OCI-LY7 (cell line): ENCODE measurements around the gene PRKCA. TPM values are rescaled to one million over a fixed set of nuclear protein-coding genes. Genes with fewer than 3 reads are reported as not detected.

Source experiments
- BruUV-seq: library from RNA; stranded (reverse); fragments of 400-500 nt; replicated peaks from 2 replicates; lab custom pipeline; 2021; lab: Mats Ljungman, UMichigan
- CTCF ChIA-PET: fragments of 300-600 bp; sonication (Branson Sonifier 250); formaldehyde crosslinking; loops from one replicate; lab custom pipeline; 2022; ENCODE audit warnings: antibody characterized with exemption; ENCODE audit not compliant: unreplicated experiment; lab: Charles Lee
- POLR2A ChIA-PET: fragments of 300-600 bp; sonication (Branson Sonifier 250); formaldehyde crosslinking; loops from one replicate; lab custom pipeline; 2022; ENCODE audit warnings: antibody characterized with exemption; lab: Charles Lee
- DNase-seq: peaks from one replicate; pipeline ENCODE4 v3.0.0-alpha.2; 2015; ENCODE audit warnings: low spot score
- H2AFZ ChIP-seq: fragments of 200-600 bp; sonication (generic), shearing (Covaris generic); 2 replicates; pipeline ENCODE4 v1.6.1; 2014; ENCODE audit warnings: mild to moderate bottlenecking, antibody characterized with exemption, low read length, moderate library complexity
- H3K27ac ChIP-seq: fragments of 200-600 bp; sonication (generic); 2 replicates; pipeline ENCODE4 v1.5.1; 2014; ENCODE audit warnings: mixed run types, low read depth, mild to moderate bottlenecking, moderate library complexity, low read length, inconsistent platforms; ENCODE audit not compliant: poor library complexity, severe bottlenecking
- H3K36me3 ChIP-seq: fragments of 200-600 bp; sonication (generic); 2 replicates; pipeline ENCODE4 v1.6.1; 2014; ENCODE audit warnings: mild to moderate bottlenecking, antibody characterized with exemption, low read length, moderate library complexity, mixed read lengths; ENCODE audit not compliant: insufficient read depth
- H3K4me1 ChIP-seq: fragments of 200-600 bp; sonication (generic); 2 replicates; pipeline ENCODE4 v1.5.1; 2014; ENCODE audit warnings: mild to moderate bottlenecking, low read length; ENCODE audit not compliant: insufficient read depth, poor library complexity, severe bottlenecking
- H3K4me2 ChIP-seq: fragments of 200-600 bp; sonication (generic); 2 replicates; pipeline ENCODE4 v1.6.1; 2014; ENCODE audit warnings: mild to moderate bottlenecking, low read length
- H3K4me3 ChIP-seq: fragments of 200-600 bp; sonication (generic); 2 replicates; pipeline ENCODE4 v1.5.1; 2014; ENCODE audit warnings: mild to moderate bottlenecking, low read depth, low read length; ENCODE audit not compliant: poor library complexity, severe bottlenecking
- H3K79me2 ChIP-seq: fragments of 200-600 bp; sonication (generic); 2 replicates; pipeline ENCODE4 v1.6.1; 2016; ENCODE audit warnings: low read depth, mild to moderate bottlenecking, low read length, moderate library complexity, mixed read lengths; ENCODE audit not compliant: insufficient read depth
- H3K9me2 ChIP-seq: fragments of 200-600 bp; sonication (generic); 2 replicates; pipeline ENCODE4 v1.6.1; 2016; ENCODE audit warnings: mild to moderate bottlenecking, low read length, mixed read lengths; ENCODE audit not compliant: insufficient read depth
- H3K9me3 ChIP-seq: fragments of 200-600 bp; sonication (generic); 2 replicates; pipeline ENCODE4 v1.6.1; 2014; ENCODE audit warnings: mild to moderate bottlenecking, mixed run types, low read length, mixed read lengths
- H4K20me1 ChIP-seq: fragments of 200-600 bp; sonication (generic); 2 replicates; pipeline ENCODE4 v1.6.1; 2014; ENCODE audit warnings: mild to moderate bottlenecking, antibody characterized with exemption, low read length, moderate library complexity, mixed read lengths; ENCODE audit not compliant: insufficient read depth
- CTCF ChIP-seq: fragments of 200-600 bp; sonication (generic); conservative IDR thresholded peaks from 2 replicates; pipeline ENCODE4 v1.5.1; 2014; ENCODE audit warnings: mild to moderate bottlenecking, antibody characterized with exemption, low read length, moderate library complexity, mixed read lengths
- EZH2phosphoT487 ChIP-seq: fragments of 200-600 bp; sonication (generic); IDR thresholded peaks from 2 replicates; pipeline ENCODE4 v1.6.1; 2018; ENCODE audit warnings: low read depth, borderline replicate concordance, mild to moderate bottlenecking, mixed run types, antibody characterized with exemption, low read length, moderate library complexity, mixed read lengths
- intact Hi-C: fragments of 100-400 bp; cut with micrococcal nuclease; formaldehyde crosslinking; loops from one replicate; pipeline ENCODE4 v1.10.0; 2022; ENCODE audit not compliant: unreplicated experiment
- total RNA-seq, 2 experiments: library from RNA; depleted of rRNA in 1 of 2; stranded (reverse); fragments of >200 nt in 1 of 2; shearing (Covaris generic) in 1 of 2; gene quantifications; 2 replicates each; pipeline ENCODE4 v1.2.3, GENCODE V29; 2014 to 2022

PRKCA gene
- total RNA-seq, 2 experiments from 2014 or later: 6.6 to 32.1 TPM

GRCh38 chr17:66283971-66284370 is 18.4 kb upstream of the PRKCA start:
- CTCF ChIA-PET: no interaction called here
- Histone ChIP-seq H3K4me1 (no peaks in the 10 kb centered on the region), H4K20me1 (no peaks in the 10 kb centered on the region), H3K79me2 (no peaks in the 10 kb centered on the region), H3K36me3 (no peaks in the 10 kb centered on the region), H3K4me2 (no peak overlapping the region), H2AFZ (no peak overlapping the region), H3K27ac (no peak overlapping the region), H3K9me2 (no peaks in the 10 kb centered on the region), H3K9me3 (no peaks in the 10 kb centered on the region), H3K4me3 (no peak overlapping the region)
- intact Hi-C loops: no loop called here
- no TSS peak for BruUV-seq
- no peak for DNase-seq
- TF ChIP-seq CTCF (no peak), EZH2phosphoT487 (no peak)
- POLR2A ChIA-PET: interaction anchor here (0.6 kb wide), 2 partner anchors 33 to 415 kb away, joined by 3 to 4 read pairs; no protein-coding TSS in a partner anchor

GRCh38 chr17:66285149-66285548 is 17.3 kb upstream of the PRKCA start:
- TF ChIP-seq CTCF (no peak), EZH2phosphoT487 (no peak)
- Histone ChIP-seq H2AFZ (no peak overlapping the region), H3K9me2 (no peaks in the 10 kb centered on the region), H3K4me3 (no peak overlapping the region), H3K27ac (no peak overlapping the region), H3K36me3 (no peaks in the 10 kb centered on the region), H3K4me1 (no peaks in the 10 kb centered on the region), H3K79me2 (no peaks in the 10 kb centered on the region), H3K9me3 (no peaks in the 10 kb centered on the region), H3K4me2 (no peak overlapping the region), H4K20me1 (no peaks in the 10 kb centered on the region)
- intact Hi-C loops: no loop called here
- DNase-seq: no peak
- ChIA-PET POLR2A (no interaction called here), CTCF (no interaction called here)
- no TSS peak for BruUV-seq

GRCh38 chr17:66287911-66288310 is 14.5 kb upstream of the PRKCA start:
- Histone ChIP-seq H3K79me2 (no peaks in the 10 kb centered on the region), H3K36me3 (no peaks in the 10 kb centered on the region), H3K9me2 (no peaks in the 10 kb centered on the region), H3K4me1 (no peaks in the 10 kb centered on the region), H2AFZ (no peak overlapping the region), H3K4me3 (no peak overlapping the region), H3K27ac (no peak overlapping the region), H3K9me3 (no peaks in the 10 kb centered on the region), H4K20me1 (no peaks in the 10 kb centered on the region), H3K4me2 (no peak overlapping the region)
- TF ChIP-seq CTCF (no peak), EZH2phosphoT487 (no peak)
- CTCF ChIA-PET: no interaction called here
- intact Hi-C loops: no loop called here
- DNase-seq: no peak
- no TSS peak for BruUV-seq
- POLR2A ChIA-PET: interaction anchor here (0.6 to 0.9 kb wide), 4 partner anchors 11 to 32 kb away, joined by 3 to 4 read pairs (median 3); no protein-coding TSS in a partner anchor
